A673 (cell line): ENCODE data around the gene DIS3L.

Source experiments
- EZH2 ChIP-seq: fragments of 200-600 bp; sonication (generic); IDR thresholded peaks from 2 replicates; pipeline ENCODE4 v1.6.1; 2017; ENCODE audit warnings: borderline replicate concordance, low read depth, mild to moderate bottlenecking, mixed read lengths, antibody characterized with exemption, low read length; ENCODE audit not compliant: poor library complexity, severe bottlenecking
- TF ChIP-seq, protein P1 (sequence below): fragments of 300-800, 200-600 bp; sonication (generic); conservative IDR thresholded peaks from 2 replicates; pipeline ENCODE4 v1.5.1; 2017; ENCODE audit warnings: low read depth, mild to moderate bottlenecking, antibody characterized with exemption, low read length, moderate library complexity, mixed read lengths

GRCh38 chr15:66287461-66288057, 5.8 kb upstream of the DIS3L start:
- TF ChIP-seq, protein P1, sequence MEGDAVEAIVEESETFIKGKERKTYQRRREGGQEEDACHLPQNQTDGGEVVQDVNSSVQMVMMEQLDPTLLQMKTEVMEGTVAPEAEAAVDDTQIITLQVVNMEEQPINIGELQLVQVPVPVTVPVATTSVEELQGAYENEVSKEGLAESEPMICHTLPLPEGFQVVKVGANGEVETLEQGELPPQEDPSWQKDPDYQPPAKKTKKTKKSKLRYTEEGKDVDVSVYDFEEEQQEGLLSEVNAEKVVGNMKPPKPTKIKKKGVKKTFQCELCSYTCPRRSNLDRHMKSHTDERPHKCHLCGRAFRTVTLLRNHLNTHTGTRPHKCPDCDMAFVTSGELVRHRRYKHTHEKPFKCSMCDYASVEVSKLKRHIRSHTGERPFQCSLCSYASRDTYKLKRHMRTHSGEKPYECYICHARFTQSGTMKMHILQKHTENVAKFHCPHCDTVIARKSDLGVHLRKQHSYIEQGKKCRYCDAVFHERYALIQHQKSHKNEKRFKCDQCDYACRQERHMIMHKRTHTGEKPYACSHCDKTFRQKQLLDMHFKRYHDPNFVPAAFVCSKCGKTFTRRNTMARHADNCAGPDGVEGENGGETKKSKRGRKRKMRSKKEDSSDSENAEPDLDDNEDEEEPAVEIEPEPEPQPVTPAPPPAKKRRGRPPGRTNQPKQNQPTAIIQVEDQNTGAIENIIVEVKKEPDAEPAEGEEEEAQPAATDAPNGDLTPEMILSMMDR = peak; percentile 72
- TF ChIP-seq EZH2 = no peak
